GM03348 (cell line): Measurements from ENCODE around the gene OPALIN.

ENCODE experiments used
- DNase-seq: peaks from one replicate; pipeline ENCODE4 v3.0.0; 2012; ENCODE audit warnings: low spot score

Gene OPALIN

GRCh38 chr10:96358851-96359540 lies at the start of gene OPALIN:
Gene OPALIN (minus strand): TSS chr10:96359002. CDS start chr10:96358896, 106 bp downstream.
- DNase-seq, result no peak

- DNase-seq, result no peak
These were observed 49.4 kb upstream of the OPALIN start for GRCh38 chr10:96408201-96408600.

GRCh38 chr10:96407560-96408069 lies 48.8 kb upstream of the OPALIN start:
- no peak for DNase-seq

- no peak for DNase-seq
These were observed 47.3 kb upstream of the OPALIN start for GRCh38 chr10:96406091-96406490.

GRCh38 chr10:96402417-96403305 lies 43.9 kb upstream of the OPALIN start:
- DNase-seq, result no peak

- no peak for DNase-seq
These were observed 42.2 kb upstream of the OPALIN start for GRCh38 chr10:96401036-96401435.

- DNase-seq, result no peak
These were observed 41.7 kb upstream of the OPALIN start for GRCh38 chr10:96400465-96400864.

GRCh38 chr10:96397902-96398301 lies 39.1 kb upstream of the OPALIN start:
- DNase-seq, result no peak

GRCh38 chr10:96395931-96396877 lies 37.4 kb upstream of the OPALIN start:
- peak; percentile 90 for DNase-seq

GRCh38 chr10:96390460-96390864 lies 31.7 kb upstream of the OPALIN start:
- DNase-seq, result no peak

GRCh38 chr10:96389785-96390184 lies 31.0 kb upstream of the OPALIN start:
- DNase-seq, result no peak

GRCh38 chr10:96387601-96388000 lies 28.8 kb upstream of the OPALIN start:
- peak; percentile 59 for DNase-seq

- peak; percentile 73 for DNase-seq
These were observed 28.4 kb upstream of the OPALIN start for GRCh38 chr10:96387161-96387560.

- no peak for DNase-seq
These were observed 25.7 kb upstream of the OPALIN start for GRCh38 chr10:96384506-96384905.

- peak; percentile 46 for DNase-seq
These were observed 22.0 kb upstream of the OPALIN start for GRCh38 chr10:96380821-96381220.

GRCh38 chr10:96379758-96380157 lies 21.0 kb upstream of the OPALIN start:
- no peak for DNase-seq

- no peak for DNase-seq
These were observed 19.9 kb upstream of the OPALIN start for GRCh38 chr10:96378741-96379140.

- peak; percentile 66 for DNase-seq
These were observed 19.1 kb upstream of the OPALIN start for GRCh38 chr10:96377816-96378294.

- no peak for DNase-seq
These were observed 17.7 kb upstream of the OPALIN start for GRCh38 chr10:96376483-96376882.

GRCh38 chr10:96374985-96375830 lies 16.4 kb upstream of the OPALIN start:
- peak; percentile 97 for DNase-seq

- DNase-seq, result no peak
These were observed 15.8 kb upstream of the OPALIN start for GRCh38 chr10:96374639-96374984.
